Stimulated activated CD4-positive, alpha-beta T cell treated with anti-CD3 and anti-CD28 coated beads, TNF-alpha, amount 100 ng/mL, for 24 hours (primary cell): ENCODE data around the gene MED13.
"Not testable (repeated sequence)": the region's sequence is repeated elsewhere in the genome, so short reads cannot be mapped to it uniquely, and the experiment has no call there.

ENCODE experiments used
- DNase-seq, 3 experiments: peaks; one replicate each; pipeline ENCODE4 v3.0.0-alpha.2; 2020; ENCODE audit warnings: low read depth in 3 of 3

MED13 gene

GRCh38 chr17:61996916-61997605 lies 68.0 kb downstream of the MED13 start:
- no peak for DNase-seq

GRCh38 chr17:61989509-61989908 lies 75.6 kb downstream of the MED13 start:
- DNase-seq: no peak

DNA sequence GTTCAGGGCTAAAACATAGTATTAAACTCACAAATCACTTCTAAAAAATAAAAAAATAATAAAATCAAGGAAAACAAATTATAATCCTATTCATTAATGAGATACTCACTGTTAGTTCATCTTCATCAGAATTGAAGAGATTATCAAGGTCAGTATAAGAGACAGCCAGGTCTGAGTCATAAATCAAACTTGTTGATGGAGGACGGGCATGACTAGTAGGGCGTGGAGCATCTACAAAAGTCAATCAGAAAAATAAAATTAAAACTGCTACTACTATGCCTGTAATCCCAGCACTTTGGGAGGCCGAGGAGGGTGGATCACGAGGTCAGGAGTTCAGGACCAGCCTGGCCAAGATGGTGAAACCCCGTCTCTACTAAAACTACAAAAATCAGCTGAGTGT lies 78.2 kb downstream of the MED13 start:
- DNase-seq: no peak

GRCh38 chr17:61984821-61985220 lies 80.3 kb downstream of the MED13 start:
- DNase-seq: no peak

- no peak for DNase-seq
Measured at GRCh38 chr17:61981323-61981722, 83.8 kb downstream of the MED13 start.

GRCh38 chr17:61980535-61980934 lies 84.5 kb downstream of the MED13 start:
- no peak for DNase-seq

DNA sequence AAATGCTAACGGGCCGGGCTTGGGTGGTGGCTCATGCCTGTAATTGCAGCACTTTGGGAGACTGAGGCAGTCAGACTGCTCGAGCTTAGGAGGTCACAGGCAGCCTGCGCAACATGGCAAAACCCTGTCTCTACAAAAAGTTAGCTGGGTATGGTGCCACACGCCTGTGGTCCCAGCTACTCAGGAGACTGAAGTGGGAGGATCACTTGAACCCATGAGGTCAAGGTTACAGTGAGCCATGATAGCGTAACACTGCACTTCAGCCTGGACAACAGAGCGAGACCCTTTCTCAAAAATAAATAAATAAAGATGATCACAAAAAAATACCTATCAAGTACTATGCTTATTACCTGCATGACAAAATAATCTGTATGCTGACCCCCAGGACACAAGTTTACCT lies 91.0 kb downstream of the MED13 start:
- no peak for DNase-seq

DNA sequence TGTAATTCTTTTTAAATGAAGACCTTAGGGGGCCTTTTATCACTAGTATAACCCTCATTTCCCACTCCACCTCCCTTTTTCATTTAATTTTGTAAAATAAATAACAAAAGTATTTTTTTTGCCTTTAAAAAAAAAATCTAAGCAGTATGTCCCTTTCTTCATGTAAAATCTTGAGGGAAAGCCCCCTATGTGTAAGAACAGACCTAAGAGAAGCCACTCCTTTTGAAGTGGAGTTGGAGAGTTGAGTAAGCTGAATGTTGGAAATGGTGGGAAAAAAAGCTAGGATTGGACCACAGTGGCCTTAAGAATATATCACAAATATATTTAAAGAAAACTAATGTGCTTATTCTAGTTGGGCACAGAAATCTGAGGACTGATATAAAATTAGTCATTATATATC lies 92.8 kb downstream of the MED13 start:
- no peak for DNase-seq

DNA sequence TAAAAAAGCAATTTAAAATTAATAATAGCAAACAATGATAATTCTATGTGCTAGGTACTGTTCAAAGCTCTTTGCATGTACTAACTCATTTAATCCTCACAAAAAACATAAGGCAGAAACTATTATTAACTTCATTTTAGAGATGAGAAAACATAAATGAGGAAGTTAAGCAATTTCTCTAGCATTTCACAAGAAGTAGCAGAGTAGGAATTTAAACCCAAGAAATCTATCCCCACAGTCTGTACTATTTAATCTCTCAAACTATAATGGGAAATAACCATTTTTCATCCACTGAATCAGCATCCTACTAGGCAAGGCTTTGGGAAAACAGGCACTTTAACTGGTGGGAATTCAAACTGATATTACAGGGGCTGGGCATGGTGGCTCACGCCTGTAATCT lies 95.0 kb downstream of the MED13 start:
- DNase-seq: no peak

DNA sequence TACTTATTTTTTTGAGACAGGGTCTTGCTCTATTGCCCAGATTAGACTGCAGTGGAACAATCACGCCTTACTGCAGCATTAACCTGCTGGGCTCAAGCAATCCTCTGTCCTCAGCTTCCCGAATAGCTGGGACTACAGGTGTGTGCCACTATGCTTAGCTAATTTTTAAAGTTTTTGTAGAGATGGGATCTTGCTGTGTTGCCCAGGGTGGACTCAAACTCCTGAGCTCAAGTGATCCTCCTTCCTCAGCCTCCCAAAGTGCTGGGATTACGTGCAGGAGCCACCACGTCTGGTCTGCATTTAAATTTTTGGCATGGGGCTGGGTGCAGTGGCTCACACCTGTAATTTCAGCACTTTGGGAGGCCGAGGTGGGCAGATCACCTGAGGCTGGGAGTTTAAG lies 96.3 kb downstream of the MED13 start:
- no peak for DNase-seq

GRCh38 chr17:61967729-61968128 lies 97.3 kb downstream of the MED13 start:
- no peak for DNase-seq

GRCh38 chr17:61966191-61966590 lies 98.9 kb downstream of the MED13 start:
- DNase-seq: no peak

GRCh38 chr17:61955619-61956018 lies 109.5 kb downstream of the MED13 start:
- DNase-seq: no peak

DNA sequence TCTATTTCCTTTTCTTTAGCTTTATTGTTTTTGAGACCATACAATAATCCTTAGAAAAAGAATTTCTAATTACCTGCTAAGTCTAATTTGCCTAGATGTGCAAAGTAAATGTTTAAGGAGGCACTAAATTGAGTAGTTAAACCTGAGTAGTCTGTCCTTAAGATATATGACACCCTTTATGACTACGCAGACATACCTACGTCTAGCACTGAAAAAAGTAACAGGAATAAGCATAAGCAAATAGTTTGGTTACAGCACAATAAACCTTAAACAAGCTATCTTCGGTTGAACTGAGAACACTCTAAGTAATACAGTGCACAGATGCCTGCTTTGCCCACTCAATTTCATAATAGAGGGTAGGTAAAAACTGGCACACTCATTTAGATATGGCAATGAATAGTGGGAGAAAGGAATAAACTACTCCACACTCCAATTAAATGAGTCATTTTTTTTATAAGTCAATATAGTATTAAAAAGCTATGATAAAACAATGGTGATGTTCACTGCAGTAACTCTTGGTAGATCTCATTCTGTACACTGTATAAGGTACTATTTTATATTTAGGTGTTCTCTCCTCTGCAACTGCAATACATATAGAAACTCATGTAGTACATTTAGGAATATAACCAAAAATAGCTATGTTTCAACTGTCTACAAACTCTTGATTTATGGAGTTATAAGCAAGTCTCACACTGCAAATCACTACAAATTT lies 117.6 kb downstream of the MED13 start:
- DNase-seq: no peak

DNA sequence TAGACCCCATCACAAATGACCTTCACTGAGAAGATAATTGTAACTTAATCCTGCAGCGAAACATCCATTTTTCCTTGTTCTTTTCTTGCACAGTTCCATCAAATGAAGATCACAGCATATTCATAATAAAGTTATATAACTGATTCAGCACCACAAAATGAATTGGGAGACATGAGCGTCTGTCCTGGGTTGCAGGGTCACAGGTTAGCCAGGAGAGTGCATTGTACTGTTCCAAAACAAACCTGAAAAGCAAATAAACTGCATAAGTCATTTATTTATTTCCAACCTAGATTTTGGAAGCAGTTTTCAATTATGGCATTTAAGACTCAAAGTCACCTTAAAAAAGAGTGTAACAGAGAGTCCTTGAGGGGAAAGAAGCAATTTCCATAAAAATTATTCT lies 118.7 kb downstream of the MED13 start:
- no peak for DNase-seq

GRCh38 chr17:61943117-61943516 lies 122.0 kb downstream of the MED13 start:
- DNase-seq: no peak

- no peak for DNase-seq
Measured at GRCh38 chr17:61942085-61942484, 123.0 kb downstream of the MED13 start.

GRCh38 chr17:61928101-61928436 lies 137.0 kb downstream of the MED13 start:
- no peak for DNase-seq

- DNase-seq: peak; percentile 88 to 94 (median 88)
Measured at GRCh38 chr17:61927208-61928100, 137.6 kb downstream of the MED13 start, which contains the start of gene INTS2. INTS2 (minus strand) TSS chr17:61927982; CDS start chr17:61926644, 1,338 bp downstream.

GRCh38 chr17:61926826-61927207 lies 138.3 kb downstream of the MED13 start:
- no peak for DNase-seq

DNA sequence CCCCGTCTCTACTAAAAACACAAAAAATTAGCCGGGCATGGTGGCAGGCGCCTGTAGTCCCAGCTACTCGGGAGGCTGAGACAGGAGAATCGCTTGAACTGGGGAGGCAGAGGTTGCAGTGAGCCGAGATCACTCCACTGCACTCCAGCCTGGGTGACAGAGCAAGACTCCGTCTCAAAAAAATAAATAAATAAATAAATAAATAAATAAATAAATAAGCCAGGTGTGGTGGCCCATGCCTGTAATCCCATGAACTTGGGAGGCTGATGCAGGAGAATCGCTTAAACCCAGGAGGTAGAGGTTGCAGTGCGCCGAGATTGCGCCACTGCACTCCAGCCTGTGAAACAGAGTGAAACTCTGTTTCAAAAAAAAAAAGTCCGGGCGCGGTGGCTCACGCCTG lies 149.9 kb downstream of the MED13 start:
- DNase-seq: not testable (repeated sequence)

- DNase-seq: no peak
Measured at GRCh38 chr17:61908292-61909037, 156.6 kb downstream of the MED13 start.
